NT2/D1 (cell line): ENCODE data around the gene CCDC70.

Source experiments
- DNase-seq: peaks from one replicate; pipeline ENCODE4 v3.0.0-alpha.2; 2011; ENCODE audit warnings: low read depth, low spot score
- H3K27me3 ChIP-seq: 2 replicates; pipeline ENCODE4 v1.6.0; 2011; ENCODE audit warnings: mild to moderate bottlenecking; ENCODE audit not compliant: insufficient read length, insufficient read depth
- H3K36me3 ChIP-seq: 2 replicates; pipeline ENCODE4 v1.6.1; 2011; ENCODE audit warnings: mild to moderate bottlenecking, low read length, mixed read lengths; ENCODE audit not compliant: insufficient read depth, insufficient read length
- H3K4me1 ChIP-seq: 2 replicates; pipeline ENCODE4 v1.5.1; 2011; ENCODE audit not compliant: insufficient read depth, insufficient read length
- H3K4me3 ChIP-seq: 2 replicates; pipeline ENCODE4 v1.5.1; 2011; ENCODE audit warnings: low read depth; ENCODE audit not compliant: insufficient read length
- H3K9ac ChIP-seq: 2 replicates; pipeline ENCODE4 v1.6.0; 2011; ENCODE audit warnings: low read depth; ENCODE audit not compliant: insufficient read length
- H3K9me3 ChIP-seq: 2 replicates; pipeline ENCODE4 v1.5.1; 2011; ENCODE audit warnings: mild to moderate bottlenecking, low read length; ENCODE audit not compliant: insufficient read depth
- SUZ12 ChIP-seq: IDR thresholded peaks from 2 replicates; pipeline ENCODE4 v1.6.1; 2011; ENCODE audit not compliant: insufficient read length, insufficient read depth; ENCODE audit errors: extremely low read depth
- YY1 ChIP-seq: IDR thresholded peaks from 2 replicates; pipeline ENCODE4 v1.6.1; 2011; ENCODE audit not compliant: insufficient read length, insufficient read depth
- ZNF274 ChIP-seq: IDR thresholded peaks from 2 replicates; pipeline ENCODE4 v1.6.1; 2011; ENCODE audit warnings: mild to moderate bottlenecking, low read depth, low read length

CCDC70 gene

DNA sequence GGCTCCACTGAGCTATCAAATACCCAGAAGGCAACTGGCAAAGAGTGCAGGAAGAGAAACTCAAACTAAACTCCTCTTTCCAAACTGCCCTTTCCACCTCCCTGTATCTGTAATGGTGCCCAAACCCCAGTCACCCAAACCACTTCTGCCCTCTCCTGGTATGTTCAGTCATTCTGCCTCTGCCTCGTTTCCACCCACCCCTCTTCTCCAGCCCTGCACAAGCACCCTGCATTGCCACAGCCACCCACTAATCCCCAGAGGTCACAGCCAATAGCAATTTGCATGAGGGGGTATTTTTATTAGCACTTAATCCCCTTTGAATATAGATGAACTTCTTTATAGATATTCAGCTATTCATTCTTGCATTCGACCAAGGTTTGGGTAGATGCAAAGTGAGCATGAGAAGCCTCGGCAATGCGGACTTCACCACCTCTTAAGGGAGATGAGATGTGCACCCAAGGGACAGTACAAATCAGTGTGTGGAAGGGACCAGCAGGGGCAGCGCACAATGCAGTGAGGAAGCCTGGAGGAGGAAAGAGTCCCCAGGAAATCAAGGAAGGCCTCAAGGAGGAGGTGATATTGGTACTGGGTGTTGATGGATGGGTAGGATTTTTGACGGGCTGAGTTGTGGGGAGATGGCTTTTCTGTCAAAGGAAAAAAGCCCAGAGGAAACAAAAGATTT is 29.2 kb upstream of the CCDC70 start:
- Histone ChIP-seq H3K27me3 (no peaks in the 10 kb centered on the region), H3K9ac (no peak overlapping the region), H3K9me3 (no peaks in the 10 kb centered on the region), H3K4me3 (no peak overlapping the region), H3K4me1 (no peaks in the 10 kb centered on the region), H3K36me3 (no peaks in the 10 kb centered on the region)
- DNase-seq = no peak
- TF ChIP-seq ZNF274 = no peak
- TF ChIP-seq YY1 = no peak
- TF ChIP-seq SUZ12 = no peak

DNA sequence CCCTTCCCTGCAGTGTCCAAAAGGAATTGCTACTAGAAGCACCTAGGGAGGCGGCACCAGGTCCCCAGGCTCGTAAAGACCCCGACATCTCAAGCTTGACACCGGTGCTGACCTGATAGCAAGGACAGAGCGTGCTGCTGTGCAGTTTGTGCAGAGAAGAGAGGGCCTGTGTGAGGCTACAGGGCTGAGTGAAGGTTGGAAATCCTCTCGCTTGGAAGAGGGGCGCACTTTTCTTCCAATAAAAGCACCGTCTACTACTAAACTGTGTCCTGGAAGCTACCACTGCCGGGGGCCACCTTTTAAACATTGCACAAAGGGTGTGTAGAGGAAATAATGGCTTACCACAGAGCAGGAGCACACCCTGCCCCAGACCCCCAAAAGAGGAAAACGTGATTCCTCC is 27.8 kb upstream of the CCDC70 start:
- no peak overlapping the region for H3K4me3 ChIP-seq
- no peaks in the 10 kb centered on the region for H3K27me3 ChIP-seq
- no peak for DNase-seq
- H3K9ac ChIP-seq = no peak overlapping the region
- no peaks in the 10 kb centered on the region for H3K4me1 ChIP-seq
- no peak for TF ChIP-seq YY1
- TF ChIP-seq SUZ12 = no peak
- H3K36me3 ChIP-seq = no peaks in the 10 kb centered on the region
- H3K9me3 ChIP-seq = no peaks in the 10 kb centered on the region

DNA sequence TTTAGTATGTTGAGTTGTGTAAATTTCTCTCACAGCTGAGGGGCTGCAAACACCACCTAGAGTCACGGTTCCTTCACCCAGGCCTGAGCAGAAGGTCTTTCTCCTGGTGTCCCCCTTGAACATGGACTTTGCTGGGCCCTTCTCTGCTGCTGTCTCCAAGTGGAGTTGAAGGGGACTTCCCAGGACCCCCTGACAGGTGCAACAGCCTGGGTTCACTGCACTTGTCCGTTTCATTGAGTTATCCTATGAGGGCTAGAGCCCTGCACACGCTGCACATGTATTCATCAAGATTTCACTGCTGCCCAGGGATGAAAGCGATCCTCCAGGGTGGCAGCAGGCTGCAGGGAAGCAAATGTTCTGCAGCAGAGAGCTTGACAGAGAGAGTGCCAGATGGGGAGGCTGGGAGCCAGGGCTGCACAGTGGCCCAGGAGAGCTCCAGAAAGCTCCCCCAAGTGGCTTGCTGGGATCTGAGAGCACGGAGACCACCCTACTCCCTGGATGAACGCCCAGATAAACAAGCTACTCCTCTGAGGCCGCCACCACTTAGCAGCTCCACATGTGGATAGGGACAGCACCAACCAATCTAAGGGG is 27.1 kb upstream of the CCDC70 start:
- no peaks in the 10 kb centered on the region for H3K4me1 ChIP-seq
- no peak for DNase-seq
- H3K27me3 ChIP-seq = no peaks in the 10 kb centered on the region
- TF ChIP-seq SUZ12 = no peak
- no peak for TF ChIP-seq ZNF274
- TF ChIP-seq YY1 = no peak
- no peak overlapping the region for H3K9ac ChIP-seq
- H3K36me3 ChIP-seq = no peaks in the 10 kb centered on the region
- no peaks in the 10 kb centered on the region for H3K9me3 ChIP-seq
- H3K4me3 ChIP-seq = no peak overlapping the region

DNA sequence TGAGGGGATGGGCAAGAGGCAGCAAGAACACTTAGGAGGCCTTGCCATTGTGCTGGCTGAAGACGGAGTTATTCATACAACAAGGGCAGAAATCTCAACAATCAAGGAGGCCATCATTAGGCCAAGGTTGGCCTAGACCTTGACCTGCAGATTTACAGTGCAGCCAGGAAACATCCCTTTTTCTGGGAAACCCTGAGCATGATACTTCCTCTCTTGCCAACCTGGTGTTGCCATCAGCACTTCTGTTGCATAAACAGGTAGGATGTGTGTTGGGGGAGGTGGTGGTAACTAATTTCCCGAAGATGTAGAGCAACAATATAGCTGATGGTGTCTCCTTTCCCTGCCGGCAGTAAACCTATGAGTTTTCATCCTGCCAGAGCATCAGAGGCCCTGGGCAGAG is 24.8 kb upstream of the CCDC70 start:
- Histone ChIP-seq H3K9me3 (no peaks in the 10 kb centered on the region), H3K4me1 (no peaks in the 10 kb centered on the region), H3K9ac (no peak overlapping the region), H3K36me3 (no peaks in the 10 kb centered on the region), H3K4me3 (no peak overlapping the region), H3K27me3 (no peaks in the 10 kb centered on the region)
- no peak for DNase-seq
- no peak for TF ChIP-seq ZNF274
- no peak for TF ChIP-seq SUZ12
- no peak for TF ChIP-seq YY1

DNA sequence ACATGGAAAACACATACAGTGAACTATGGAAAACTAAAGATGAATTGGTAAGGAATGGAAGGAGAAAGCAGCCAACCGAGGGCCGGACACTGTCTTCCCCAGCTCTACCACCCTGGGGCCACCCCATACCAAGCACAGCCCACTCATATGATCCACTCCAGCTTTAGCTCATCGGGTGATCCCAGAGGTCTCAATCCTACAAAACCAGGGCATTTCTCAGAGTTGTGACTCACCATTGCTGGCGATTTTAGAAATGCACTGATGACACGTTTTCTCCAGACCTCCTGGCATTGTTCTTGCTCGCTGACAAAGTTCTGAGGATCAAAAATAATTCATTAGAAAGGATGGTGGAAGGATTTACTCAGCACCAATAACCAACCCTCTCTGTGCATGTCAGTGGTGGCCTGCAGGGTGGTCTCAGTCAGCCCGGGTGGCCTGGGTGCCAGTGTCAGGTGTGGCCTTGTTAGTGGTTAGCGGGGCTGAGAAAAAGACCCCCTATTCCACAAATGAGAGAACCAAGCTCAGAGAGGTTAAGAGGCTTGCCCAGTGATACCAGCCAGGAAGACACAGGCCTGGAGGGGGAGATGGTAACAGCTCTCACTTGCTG is 23.4 kb upstream of the CCDC70 start:
- Histone ChIP-seq H3K36me3 (no peaks in the 10 kb centered on the region), H3K9me3 (no peaks in the 10 kb centered on the region), H3K9ac (no peak overlapping the region), H3K4me3 (no peak overlapping the region), H3K4me1 (no peaks in the 10 kb centered on the region), H3K27me3 (no peaks in the 10 kb centered on the region)
- no peak for DNase-seq
- TF ChIP-seq ZNF274 (no peak), YY1 (no peak), SUZ12 (no peak)

DNA sequence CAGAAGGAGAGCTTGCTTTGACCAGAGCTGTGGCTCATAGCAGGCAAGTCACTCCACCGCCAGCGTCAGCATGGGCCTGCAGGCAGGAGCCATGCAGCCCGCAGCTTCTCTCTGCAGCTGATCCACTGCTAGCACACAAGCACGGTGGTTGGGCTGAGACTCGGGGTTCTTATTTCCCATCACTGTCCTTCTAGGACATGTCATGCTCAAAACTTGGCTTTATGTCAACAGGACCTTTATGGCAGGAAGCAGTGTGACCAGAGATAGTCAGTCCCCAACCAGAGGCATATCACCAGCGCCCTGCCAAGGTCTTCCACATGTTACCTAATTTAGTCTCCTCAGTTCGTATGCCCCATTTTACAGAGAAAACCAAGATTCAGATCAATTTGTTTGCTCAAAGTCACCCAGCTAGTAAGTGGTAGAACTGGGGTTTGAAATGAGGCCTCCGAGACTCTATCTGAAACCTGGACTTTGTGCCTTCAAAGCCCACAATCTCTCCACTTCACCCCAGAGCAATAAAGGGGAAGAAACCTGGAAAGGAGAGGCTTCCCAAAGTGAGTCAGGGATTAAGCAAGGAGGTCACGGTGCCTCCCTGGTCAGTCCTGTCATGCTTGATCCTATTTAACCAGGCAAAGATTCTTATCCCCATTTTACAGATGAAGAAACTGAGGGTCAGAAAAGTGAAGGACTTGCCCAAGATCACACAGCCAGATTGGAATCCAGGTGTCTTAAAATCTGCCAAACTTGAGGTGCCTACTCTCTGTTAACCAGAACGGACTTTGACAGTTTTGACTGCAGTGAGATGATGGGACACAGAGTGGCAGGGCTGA is 21.8 kb upstream of the CCDC70 start:
- no peaks in the 10 kb centered on the region for H3K4me1 ChIP-seq
- H3K36me3 ChIP-seq = no peaks in the 10 kb centered on the region
- no peak overlapping the region for H3K4me3 ChIP-seq
- TF ChIP-seq SUZ12 = no peak
- TF ChIP-seq YY1 = no peak
- no peak for TF ChIP-seq ZNF274
- no peak for DNase-seq
- no peak overlapping the region for H3K9ac ChIP-seq
- no peaks in the 10 kb centered on the region for H3K27me3 ChIP-seq
- H3K9me3 ChIP-seq = no peaks in the 10 kb centered on the region

DNA sequence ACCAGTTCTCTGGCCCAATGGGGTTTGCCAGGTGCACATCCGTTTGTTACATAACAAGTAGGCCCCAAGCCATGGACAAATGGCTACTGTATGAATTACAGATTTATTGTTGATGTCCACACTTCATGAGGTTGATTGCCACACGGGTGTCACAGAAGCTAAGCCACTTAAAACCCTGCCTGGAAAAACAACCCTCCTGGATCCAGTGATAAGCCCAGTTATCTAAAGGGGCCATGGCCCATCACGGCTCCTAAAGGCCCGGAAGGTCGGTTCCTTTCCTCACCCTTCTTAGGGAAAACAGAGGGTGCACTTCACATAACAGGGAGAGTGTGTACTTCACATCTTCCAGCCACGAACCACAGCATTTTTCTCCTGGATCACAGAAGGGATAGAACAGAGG is 20.9 kb upstream of the CCDC70 start:
- DNase-seq = no peak
- Histone ChIP-seq H3K9me3 (no peaks in the 10 kb centered on the region), H3K36me3 (no peaks in the 10 kb centered on the region), H3K27me3 (no peaks in the 10 kb centered on the region), H3K4me1 (no peaks in the 10 kb centered on the region), H3K9ac (no peak overlapping the region), H3K4me3 (no peak overlapping the region)
- TF ChIP-seq YY1 (no peak), SUZ12 (no peak), ZNF274 (no peak)
